CD14-positive monocyte (primary cell): ENCODE results near the gene CPEB2. TPM values are rescaled to one million over a fixed set of nuclear protein-coding genes. Genes with fewer than 3 reads are reported as not detected.

ENCODE experiments used
- DNase-seq, 3 donors: peaks; one replicate each; pipeline ENCODE4 v3.0.0-alpha.2; 2011 to 2022
- H2AFZ ChIP-seq: 2 replicates; pipeline ENCODE4 v1.6.0; 2012; ENCODE audit warnings: mild to moderate bottlenecking, low read depth, low read length, inconsistent platforms; ENCODE audit not compliant: insufficient read depth, poor library complexity, severe bottlenecking
- H3K27ac ChIP-seq, 2 donors: 1 replicate in 1 of 2; 2 replicates in 1 of 2; pipeline ENCODE4 v1.5.1; 2012 to 2013; ENCODE audit warnings: low read length in 2 of 2, control low read depth in 1 of 2, inconsistent platforms in 1 of 2, low read depth in 1 of 2, mild to moderate bottlenecking in 1 of 2
- H3K27me3 ChIP-seq, 2 donors: one replicate each; pipeline versions ENCODE4 v1.6.0 to v1.6.1; 2011 to 2013; ENCODE audit warnings: low read length in 2 of 2; ENCODE audit not compliant: control insufficient read depth in 2 of 2, insufficient read depth in 2 of 2
- H3K36me3 ChIP-seq, 2 donors: replicated peaks in 1 of 2; 1 replicate in 1 of 2; 2 replicates in 1 of 2; pipeline versions ENCODE4 v1.5.1 to v1.6.1; 2012 to 2013; ENCODE audit warnings: low read length in 2 of 2, control low read depth in 1 of 2, inconsistent platforms in 1 of 2, mild to moderate bottlenecking in 1 of 2; ENCODE audit not compliant: insufficient read depth in 2 of 2, control insufficient read depth in 1 of 2
- H3K4me1 ChIP-seq, 2 donors: 1 replicate in 1 of 2; 2 replicates in 1 of 2; pipeline versions ENCODE4 v1.5.1 to v1.6.1; 2012 to 2013; ENCODE audit warnings: low read length in 2 of 2, control low read depth in 1 of 2, inconsistent platforms in 1 of 2, mild to moderate bottlenecking in 1 of 2, moderate library complexity in 1 of 2; ENCODE audit not compliant: insufficient read depth in 2 of 2, control insufficient read depth in 1 of 2
- H3K4me2 ChIP-seq: replicated peaks from 2 replicates; pipeline ENCODE3; 2012; ENCODE audit warnings: low read length, moderate library complexity, mild to moderate bottlenecking; ENCODE audit not compliant: poor library complexity, severe bottlenecking; ENCODE audit errors: extremely low read depth
- H3K4me3 ChIP-seq, 3 experiments: fragments of 200-600 bp in 1 of 3; sonication (generic) in 1 of 3; replicated peaks in 1 of 3; 1 replicate in 2 of 3; 2 replicates in 1 of 3; pipeline ENCODE4 v1.5.1; 2011 to 2013; ENCODE audit warnings: low read length in 3 of 3, mild to moderate bottlenecking in 3 of 3, control low read depth in 2 of 3, low read depth in 2 of 3, inconsistent platforms in 1 of 3, moderate library complexity in 1 of 3
- H3K79me2 ChIP-seq: 2 replicates; pipeline ENCODE4 v1.6.0; 2012; ENCODE audit warnings: mild to moderate bottlenecking, control low read depth, inconsistent platforms, low read length, moderate library complexity; ENCODE audit not compliant: insufficient read depth
- H3K9ac ChIP-seq: 2 replicates; pipeline ENCODE4 v1.6.0; 2017; ENCODE audit warnings: low read length, mild to moderate bottlenecking; ENCODE audit not compliant: insufficient read depth, poor library complexity, severe bottlenecking
- H3K9me3 ChIP-seq, 2 donors: replicated peaks in 1 of 2; 1 replicate in 1 of 2; 2 replicates in 1 of 2; pipeline versions ENCODE4 v1.5.1 to v1.6.1; 2012 to 2013; ENCODE audit warnings: low read length in 2 of 2, control low read depth in 1 of 2; ENCODE audit not compliant: control insufficient read depth in 1 of 2, insufficient read depth in 1 of 2
- H4K20me1 ChIP-seq: 2 replicates; pipeline ENCODE4 v1.6.0; 2012; ENCODE audit warnings: mild to moderate bottlenecking, low read length, control low read depth, moderate library complexity; ENCODE audit not compliant: insufficient read depth
- H3K27ac Mint-ChIP-seq, 7 donors: one replicate each; pipeline ENCODE4 v1.8.0; 2020; ENCODE audit warnings: mild to moderate bottlenecking in 7 of 7, mixed read lengths in 7 of 7, moderate library complexity in 6 of 7, inconsistent platforms in 2 of 7
- H3K27me3 Mint-ChIP-seq, 3 donors: one replicate each; pipeline ENCODE4 v1.8.0; 2021 to 2022; ENCODE audit warnings: low read depth in 3 of 3, mild to moderate bottlenecking in 3 of 3, mixed read lengths in 3 of 3, moderate library complexity in 3 of 3, inconsistent platforms in 1 of 3
- H3K36me3 Mint-ChIP-seq, 2 donors: one replicate each; pipeline ENCODE4 v1.8.0; 2020; ENCODE audit warnings: mixed read lengths in 2 of 2, inconsistent platforms in 1 of 2, mild to moderate bottlenecking in 1 of 2
- H3K4me1 Mint-ChIP-seq: one replicate; pipeline ENCODE4 v1.8.0; 2020; ENCODE audit warnings: mild to moderate bottlenecking, mixed read lengths
- H3K4me3 Mint-ChIP-seq, 2 donors: one replicate each; pipeline ENCODE4 v1.8.0; 2020; ENCODE audit warnings: mild to moderate bottlenecking in 2 of 2, mixed read lengths in 2 of 2, moderate library complexity in 1 of 2
- H3K9me3 Mint-ChIP-seq, 7 donors: one replicate each; pipeline ENCODE4 v1.8.0; 2020 to 2022; ENCODE audit warnings: mixed read lengths in 7 of 7, mild to moderate bottlenecking in 6 of 7, moderate library complexity in 6 of 7, inconsistent platforms in 2 of 7
- intact Hi-C, 2 donors: fragments of 100-400 bp; cut with micrococcal nuclease; formaldehyde crosslinking; loops; one replicate each; pipeline versions ENCODE4 v1.15.0 to v1.15.1; 2023
- polyA plus RNA-seq, 3 donors: library from polyadenylated mRNA; depleted of rRNA in 1 of 3; unstranded in 2 of 3; stranded (reverse) in 1 of 3; fragments of 300-500 nt in 2 of 3; fragments of >200 nt in 1 of 3; fragmentation: Illumina TruSeq in 2 of 3; gene quantifications; 1 replicate in 2 of 3; 2 replicates in 1 of 3; pipeline ENCODE4 v1.2.3, GENCODE V29; 2012 to 2021
- TF ChIP-seq, protein P1 (sequence below): fragments of 200-600 bp; IDR thresholded peaks from one replicate; pipeline ENCODE4 v1.8.0; 2022; ENCODE audit warnings: antibody characterized with exemption, mild to moderate bottlenecking

Gene CPEB2
- polyA plus RNA-seq, 3 donors, result 1.6 to 8.2 (median 1.7) TPM

DNA sequence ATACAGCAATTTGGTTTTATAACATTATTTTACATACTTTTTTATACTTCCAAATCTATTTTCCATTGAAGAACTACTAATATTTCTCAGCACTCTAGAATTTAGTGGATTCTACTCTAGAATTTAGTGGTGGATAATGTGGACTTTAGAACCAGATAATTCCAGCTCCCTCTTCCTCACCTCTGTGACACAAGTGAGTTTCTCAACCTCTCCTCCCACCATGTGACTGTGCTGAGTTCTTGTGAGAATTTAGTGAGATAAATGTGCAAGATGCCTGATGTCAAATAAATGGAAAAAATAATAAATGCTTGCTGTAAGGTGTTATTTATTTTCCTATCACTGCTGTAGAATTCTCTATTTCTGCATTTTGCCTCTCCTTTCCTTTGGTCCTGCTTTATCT is 107.3 kb downstream of the CPEB2 start:
- no peaks in the 10 kb centered on the region for H3K79me2 ChIP-seq
- no peaks in the 10 kb centered on the region for H3K9me3 ChIP-seq
- H3K27me3 ChIP-seq, result no peaks in the 10 kb centered on the region
- H3K4me3 Mint-ChIP-seq, result no peak overlapping the region
- intact Hi-C loops, result no loop called here
- H3K27ac ChIP-seq, result no peak overlapping the region
- TF ChIP-seq, protein P1, sequence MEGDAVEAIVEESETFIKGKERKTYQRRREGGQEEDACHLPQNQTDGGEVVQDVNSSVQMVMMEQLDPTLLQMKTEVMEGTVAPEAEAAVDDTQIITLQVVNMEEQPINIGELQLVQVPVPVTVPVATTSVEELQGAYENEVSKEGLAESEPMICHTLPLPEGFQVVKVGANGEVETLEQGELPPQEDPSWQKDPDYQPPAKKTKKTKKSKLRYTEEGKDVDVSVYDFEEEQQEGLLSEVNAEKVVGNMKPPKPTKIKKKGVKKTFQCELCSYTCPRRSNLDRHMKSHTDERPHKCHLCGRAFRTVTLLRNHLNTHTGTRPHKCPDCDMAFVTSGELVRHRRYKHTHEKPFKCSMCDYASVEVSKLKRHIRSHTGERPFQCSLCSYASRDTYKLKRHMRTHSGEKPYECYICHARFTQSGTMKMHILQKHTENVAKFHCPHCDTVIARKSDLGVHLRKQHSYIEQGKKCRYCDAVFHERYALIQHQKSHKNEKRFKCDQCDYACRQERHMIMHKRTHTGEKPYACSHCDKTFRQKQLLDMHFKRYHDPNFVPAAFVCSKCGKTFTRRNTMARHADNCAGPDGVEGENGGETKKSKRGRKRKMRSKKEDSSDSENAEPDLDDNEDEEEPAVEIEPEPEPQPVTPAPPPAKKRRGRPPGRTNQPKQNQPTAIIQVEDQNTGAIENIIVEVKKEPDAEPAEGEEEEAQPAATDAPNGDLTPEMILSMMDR, result no peak
- no peak overlapping the region for H3K4me3 ChIP-seq
- H3K9me3 Mint-ChIP-seq, result peaks cover 0 to 9% (median 0%) of the 10 kb centered on the region in 7 donors
- H3K36me3 Mint-ChIP-seq, result no peaks in the 10 kb centered on the region
- DNase-seq, result no peak
- H3K36me3 ChIP-seq, result no peaks in the 10 kb centered on the region
- no peaks in the 10 kb centered on the region for H3K4me1 Mint-ChIP-seq
- H2AFZ ChIP-seq, result no peak overlapping the region
- no peaks in the 10 kb centered on the region for H4K20me1 ChIP-seq
- H3K4me2 ChIP-seq, result no peak overlapping the region
- H3K27me3 Mint-ChIP-seq, result peaks cover 0 to 2% (median 0%) of the 10 kb centered on the region in 3 donors
- no peak overlapping the region for H3K27ac Mint-ChIP-seq
- H3K9ac ChIP-seq, result no peak overlapping the region
- no peaks in the 10 kb centered on the region for H3K4me1 ChIP-seq

DNA sequence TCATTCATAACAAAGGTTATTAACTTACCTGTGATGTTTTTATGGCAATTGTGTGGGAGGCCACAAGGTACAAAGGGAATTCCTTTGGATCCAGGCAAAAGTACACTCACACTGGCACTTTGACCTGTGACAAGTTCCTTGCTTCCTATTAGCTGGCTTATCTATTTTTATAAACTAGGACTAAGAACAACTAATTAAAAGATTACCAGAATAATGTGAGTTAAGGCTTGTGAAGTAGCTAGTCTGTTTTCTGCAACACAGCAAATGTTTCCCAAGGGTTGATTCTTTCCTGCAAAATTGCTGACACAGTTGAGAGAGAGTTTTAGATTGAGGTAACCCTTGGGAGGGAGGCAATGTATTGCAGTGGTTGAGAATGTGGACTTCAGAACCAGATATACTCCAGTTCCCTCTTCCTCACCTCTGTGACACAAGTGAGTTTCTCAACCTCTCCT is 107.9 kb downstream of the CPEB2 start:
- no peak overlapping the region for H3K4me3 Mint-ChIP-seq
- Histone ChIP-seq H3K9ac (no peak overlapping the region), H3K4me1 (no peaks in the 10 kb centered on the region), H3K27me3 (no peaks in the 10 kb centered on the region), H3K27ac (no peak overlapping the region), H3K36me3 (no peaks in the 10 kb centered on the region), H4K20me1 (no peaks in the 10 kb centered on the region), H3K4me3 (no peak overlapping the region), H3K9me3 (no peaks in the 10 kb centered on the region), H3K4me2 (no peak overlapping the region), H3K79me2 (no peaks in the 10 kb centered on the region), H2AFZ (no peak overlapping the region)
- H3K36me3 Mint-ChIP-seq, result no peaks in the 10 kb centered on the region
- intact Hi-C loops, result no loop called here
- peaks cover 0 to 9% (median 0%) of the 10 kb centered on the region in 7 donors for H3K9me3 Mint-ChIP-seq
- H3K27me3 Mint-ChIP-seq, result peaks cover 0 to 2% (median 0%) of the 10 kb centered on the region in 3 donors
- no peak for DNase-seq
- H3K27ac Mint-ChIP-seq, result no peak overlapping the region
- H3K4me1 Mint-ChIP-seq, result no peaks in the 10 kb centered on the region
- TF ChIP-seq, protein P1, result no peak
